Measurements from ENCODE around the gene CALML4.

GRCh38 chr15:68210409-68210756, 5.3 kb upstream of the CALML4 start:
- TF ChIP-seq ZNF274 (IDR thresholded peaks at IDR 0.05; ENCODE audit: low read depth, low read length) (no peak), YY1 (IDR thresholded peaks at IDR 0.05; ENCODE audit: insufficient read depth, insufficient read length) (no peak)
